CD4-positive, alpha-beta T cell treated with Interleukin-2 at 100 ng/mL for 4 hours (primary cell): ENCODE data around the gene KYAT1.
"Not testable (repeated sequence)": the region's sequence is repeated elsewhere in the genome, so short reads cannot be mapped to it uniquely, and the experiment has no call there.

Experiments
- DNase-seq: peaks from one replicate; pipeline ENCODE4 v3.0.0-alpha.2; 2020; ENCODE audit warnings: low spot score

The KYAT1 gene

DNA sequence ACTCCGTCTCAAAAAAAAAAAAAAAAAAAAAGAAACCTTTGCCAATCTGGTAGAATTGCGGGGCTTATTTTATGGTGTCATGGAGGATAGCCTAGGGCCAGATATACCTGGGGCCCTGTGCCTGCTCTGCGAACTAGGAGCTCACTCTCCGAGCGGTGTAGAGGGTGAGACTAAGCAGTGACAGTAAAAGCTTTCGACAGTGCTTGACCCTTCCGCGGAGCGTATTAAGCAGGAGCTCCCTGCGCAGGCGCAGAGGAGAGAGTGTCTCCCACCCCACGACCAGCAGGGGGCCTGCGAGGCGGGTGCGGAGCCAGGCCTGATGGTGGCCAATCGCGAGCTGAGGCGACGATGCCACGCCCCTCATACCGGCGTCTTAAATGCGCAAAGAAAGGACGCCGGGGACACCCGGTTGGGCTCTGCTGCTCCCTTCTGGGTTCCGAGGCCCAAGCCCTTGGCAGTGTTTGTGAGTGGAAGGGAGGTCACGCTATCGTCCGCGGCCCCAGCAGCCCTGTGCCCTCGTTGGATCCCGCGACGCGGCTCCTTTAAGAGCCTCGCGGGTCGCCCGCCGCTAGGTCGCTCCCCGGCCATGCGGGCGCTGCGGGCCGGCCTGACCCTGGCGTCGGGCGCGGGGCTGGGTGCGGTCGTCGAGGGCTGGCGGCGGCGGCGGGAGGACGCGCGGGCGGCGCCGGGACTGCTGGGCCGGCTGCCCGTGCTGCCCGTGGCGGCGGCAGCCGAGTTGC is 63.5 kb downstream of the KYAT1 start, which contains the start of gene ENDOG:
Gene ENDOG (plus strand): TSS at position 402 of the 740 bp plus-strand sequence. CDS start 185 bp downstream, at position 587.
- DNase-seq, result peak; percentile 98

DNA sequence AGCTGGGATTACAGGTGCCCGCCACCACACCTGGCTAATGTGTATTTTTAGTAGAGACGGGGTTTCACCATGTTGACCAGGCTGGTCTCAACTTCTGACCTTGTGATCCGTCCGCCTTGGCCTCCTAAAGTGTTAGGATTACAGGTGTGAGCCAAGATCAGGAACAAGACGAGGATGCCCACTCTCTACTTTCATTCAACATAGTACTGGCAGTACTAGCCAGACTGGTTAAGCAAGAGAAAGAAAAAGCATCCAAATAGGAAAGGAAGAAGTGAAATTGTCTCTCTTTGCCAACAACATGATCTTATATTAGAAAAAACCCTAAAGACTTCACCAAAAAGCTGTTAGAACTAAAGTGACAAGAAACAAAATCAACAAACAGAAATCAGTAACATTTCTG is 70.9 kb downstream of the KYAT1 start:
- no peak for DNase-seq

DNA sequence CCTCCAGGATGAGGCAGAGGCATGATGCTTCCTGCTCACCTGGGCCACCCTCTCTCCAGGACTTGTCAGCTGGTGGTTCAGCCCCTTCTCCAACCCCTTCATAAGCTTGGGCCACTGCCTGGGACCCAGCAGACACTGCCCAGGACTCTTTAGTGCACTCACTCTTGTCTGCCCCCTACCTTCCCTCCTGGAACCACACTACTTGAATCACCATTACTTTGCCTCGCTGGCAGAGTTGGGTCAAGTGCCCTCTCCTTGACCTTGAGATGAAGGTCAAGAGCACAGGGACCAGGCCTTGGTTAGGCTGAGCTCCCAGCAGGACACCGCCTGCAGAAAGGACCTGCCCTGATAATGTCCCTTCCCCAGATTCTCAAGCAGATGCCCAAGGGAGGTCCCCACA is 71.9 kb downstream of the KYAT1 start:
- DNase-seq, result no peak

- DNase-seq, result no peak
Observed at GRCh38 chr9:128809036-128809599, 72.6 kb downstream of the KYAT1 start.

DNA sequence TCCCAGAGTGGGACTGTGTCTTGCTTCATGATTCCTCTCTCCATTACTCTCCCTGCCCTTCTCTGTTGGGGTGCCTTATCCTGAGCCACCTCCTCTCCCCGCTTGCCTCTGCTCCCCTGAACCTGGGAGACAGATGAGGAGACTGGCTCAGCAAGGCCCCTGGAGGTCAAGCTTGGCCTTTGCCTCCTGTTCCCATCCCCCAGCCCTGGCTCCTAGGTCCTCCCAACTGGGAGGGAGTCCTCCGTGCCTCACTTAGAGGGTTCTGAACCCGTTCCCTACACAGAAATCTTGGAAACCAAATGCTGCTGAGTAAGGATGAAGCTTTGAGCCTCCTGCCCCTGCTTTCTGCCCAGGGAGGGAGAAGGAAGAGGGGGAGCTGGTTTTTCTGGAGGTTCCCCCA is 73.2 kb downstream of the KYAT1 start:
- DNase-seq, result no peak

DNA sequence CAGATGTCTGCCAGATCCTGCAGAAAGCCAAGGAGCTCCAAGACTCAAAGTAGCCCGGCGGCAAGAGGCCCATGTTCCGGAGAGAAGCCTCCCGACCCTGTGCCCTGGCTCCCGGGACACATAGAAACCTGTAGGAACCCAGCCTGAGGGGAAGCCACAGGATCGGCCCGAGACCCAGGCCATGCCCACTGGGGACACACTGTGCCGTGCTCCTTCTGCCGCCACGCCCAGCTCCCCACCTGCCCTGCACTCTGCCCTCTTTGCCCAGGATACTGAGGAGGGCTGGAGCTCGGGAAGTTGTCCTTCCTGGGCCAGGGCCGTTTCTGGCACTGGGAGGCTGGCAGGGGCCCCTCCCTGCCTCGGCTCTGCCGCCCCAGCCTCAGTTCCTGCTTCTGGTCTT is 73.9 kb downstream of the KYAT1 start:
- DNase-seq, result no peak

DNA sequence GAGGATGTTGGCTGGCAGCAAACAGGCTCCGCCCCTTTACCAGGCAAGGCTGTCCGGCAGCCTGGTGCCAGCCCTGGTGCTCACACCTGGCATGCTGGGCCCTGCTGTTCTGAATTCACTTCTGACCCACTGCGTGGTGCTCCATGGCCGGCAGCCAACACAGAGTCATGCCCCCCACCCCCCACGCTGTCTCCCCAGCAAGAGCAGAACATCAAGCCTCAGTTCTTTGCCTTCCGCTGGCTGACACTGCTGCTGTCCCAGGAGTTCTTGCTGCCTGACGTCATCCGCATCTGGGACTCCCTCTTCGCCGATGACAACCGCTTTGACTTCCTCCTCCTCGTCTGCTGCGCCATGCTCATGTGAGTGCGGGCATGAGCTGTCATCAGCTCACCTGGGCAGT is 76.1 kb downstream of the KYAT1 start:
- DNase-seq, result no peak

GRCh38 chr9:128802482-128802881 is 79.3 kb downstream of the KYAT1 start:
- DNase-seq, result no peak

GRCh38 chr9:128800061-128800460 is 81.7 kb downstream of the KYAT1 start:
- no peak for DNase-seq

- DNase-seq, result no peak
Observed at GRCh38 chr9:128798896-128799295, 82.9 kb downstream of the KYAT1 start.

DNA sequence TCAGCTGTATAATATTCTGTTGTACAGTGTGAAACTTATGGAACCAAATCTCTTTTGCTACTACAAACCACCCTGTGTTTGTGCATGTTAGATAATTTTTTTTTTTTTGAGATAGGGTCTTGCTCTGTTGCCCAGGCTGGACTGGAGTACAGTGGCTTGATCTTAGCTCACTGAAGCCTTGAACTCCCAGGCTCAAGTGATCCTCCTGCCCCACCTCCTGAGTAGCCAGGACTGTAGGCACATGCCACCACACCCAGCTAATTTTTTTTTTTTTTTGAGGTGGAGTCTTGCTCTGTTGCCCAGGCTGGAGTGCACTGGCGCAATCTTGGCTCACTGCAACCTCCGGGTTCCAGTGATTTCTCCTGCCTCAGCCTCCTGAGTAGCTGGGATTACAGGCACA is 86.8 kb downstream of the KYAT1 start:
- not testable (repeated sequence) for DNase-seq

- no peak for DNase-seq
Observed at GRCh38 chr9:128792978-128793686, 88.6 kb downstream of the KYAT1 start.

DNA sequence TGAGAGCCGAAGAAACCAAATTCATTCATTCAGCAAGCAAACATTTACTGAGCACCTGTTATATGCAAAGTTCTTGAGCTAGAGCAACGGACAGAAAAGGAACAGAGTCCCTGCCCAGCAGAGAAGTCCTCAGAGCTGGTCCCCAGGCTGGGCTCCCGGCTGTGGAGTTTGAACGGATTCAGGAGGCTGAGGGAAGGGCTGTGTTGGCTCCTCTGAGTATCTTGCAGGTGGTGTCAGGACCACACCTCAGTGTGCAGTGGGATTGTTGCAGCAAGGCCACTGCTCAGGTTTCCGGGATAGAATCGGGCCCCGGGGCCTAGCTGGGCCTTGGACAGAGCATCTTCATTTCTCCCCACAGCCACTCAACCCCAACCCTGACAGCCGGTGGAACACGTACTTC is 89.6 kb downstream of the KYAT1 start:
- no peak for DNase-seq

DNA sequence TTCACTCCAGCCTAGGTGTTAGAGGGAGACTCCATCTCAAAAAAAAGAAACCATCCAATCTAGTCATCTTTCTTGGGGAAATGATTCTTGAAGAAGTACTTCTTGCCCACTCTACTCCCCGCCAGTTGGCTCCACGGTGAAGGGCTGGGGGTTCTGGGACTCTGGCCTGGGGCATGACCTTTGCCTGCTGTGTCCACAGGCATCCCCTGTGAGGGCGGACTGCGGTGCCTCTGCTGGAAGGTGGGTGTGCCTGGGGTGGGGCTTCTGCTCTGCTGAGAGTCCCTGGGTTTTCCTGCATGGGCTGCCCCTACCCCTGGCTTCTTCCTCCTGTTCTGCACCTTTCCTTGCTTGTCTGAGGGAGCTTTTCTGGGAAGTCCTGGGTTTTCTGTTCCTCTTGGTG is 91.2 kb downstream of the KYAT1 start:
- DNase-seq, result no peak

- DNase-seq, result no peak
Observed at GRCh38 chr9:128788445-128788844, 93.3 kb downstream of the KYAT1 start.

DNA sequence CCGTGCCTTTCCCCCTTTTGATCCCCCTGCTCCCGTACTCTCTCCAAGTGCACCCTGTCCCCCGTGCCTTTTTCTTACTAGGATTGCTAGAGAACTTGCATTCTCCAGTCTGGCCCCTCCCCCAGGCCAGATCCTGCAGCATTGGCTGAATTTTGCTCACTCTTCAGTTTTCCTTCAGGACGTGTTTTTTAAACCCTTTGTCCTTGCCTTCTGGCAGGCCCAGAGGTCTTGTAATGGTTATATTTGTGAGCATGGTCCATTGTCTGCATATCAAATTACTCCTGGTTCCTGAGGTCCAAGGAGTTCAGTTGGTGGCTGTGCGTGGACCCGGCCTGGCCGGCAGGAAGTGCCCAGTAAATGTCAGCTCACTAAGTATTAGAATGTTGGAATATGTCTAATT is 94.1 kb downstream of the KYAT1 start:
- no peak for DNase-seq

- peak; percentile 89 for DNase-seq
Observed at GRCh38 chr9:128786681-128787601, 94.8 kb downstream of the KYAT1 start, which contains the start of gene TBC1D13. TSS of gene TBC1D13 (plus strand) at chr9:128787253. CDS start at chr9:128787354, 101 bp downstream.

DNA sequence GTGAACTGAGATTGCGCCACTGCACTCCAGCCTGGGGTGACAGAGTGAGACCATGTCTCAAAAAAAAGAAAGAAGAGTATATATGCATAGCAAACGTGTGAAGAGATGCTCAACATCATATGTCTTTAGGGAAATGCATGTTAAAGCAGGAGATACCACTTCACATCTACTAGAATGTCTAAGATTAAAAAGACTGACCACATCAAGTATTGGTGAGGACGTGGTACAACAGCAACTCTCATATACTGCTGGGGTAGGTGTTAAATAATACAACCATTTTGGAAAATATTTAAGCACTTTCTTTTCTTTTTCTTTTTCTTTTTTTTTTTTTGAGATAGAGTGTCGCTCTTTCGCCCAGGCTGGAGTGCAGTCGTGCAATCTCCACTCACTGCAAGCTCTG is 96.3 kb downstream of the KYAT1 start:
- no peak for DNase-seq
